Prostate gland (tissue), 2 donors: ENCODE measurements around the gene LCE7A. TPM values are rescaled to one million over a fixed set of nuclear protein-coding genes. Genes with fewer than 3 reads are reported as not detected.

Experiments used
- DNase-seq: peaks from one replicate; pipeline ENCODE4 v3.0.0-alpha.2; 2019; ENCODE audit warnings: low spot score
- H3K27ac ChIP-seq, 2 donors: fragments of 200-600 bp; sonication (generic); 2 replicates each; pipeline ENCODE4 v1.5.1; 2017 to 2019
- H3K27me3 ChIP-seq: fragments of 200-600 bp; sonication (generic); replicated peaks from 2 replicates; pipeline ENCODE4 v1.5.1; 2019; ENCODE audit not compliant: insufficient read depth
- H3K36me3 ChIP-seq, 2 donors: fragments of 200-600 bp; sonication (generic); 1 replicate in 1 of 2; 2 replicates in 1 of 2; pipeline versions ENCODE4 v1.5.1 to v1.8.1; 2017 to 2019
- H3K4me1 ChIP-seq: fragments of 200-600 bp; sonication (generic); replicated peaks from 2 replicates; pipeline ENCODE4 v1.5.1; 2019
- H3K4me3 ChIP-seq, 2 donors: fragments of 200-600 bp; sonication (generic); 2 replicates each; pipeline ENCODE4 v1.5.1; 2017 to 2019
- H3K9me3 ChIP-seq: fragments of 200-600 bp; sonication (generic); 2 replicates; pipeline ENCODE4 v1.5.1; 2017
- POLR2A ChIP-seq: fragments of 450-650 bp; IDR thresholded peaks from one replicate; pipeline ENCODE4 v1.6.1; 2016; ENCODE audit warnings: antibody characterized with exemption, mild to moderate bottlenecking
- POLR2AphosphoS5 ChIP-seq: sonication (generic); formaldehyde crosslinking; IDR thresholded peaks from one replicate; pipeline ENCODE4 v1.6.1; 2017; ENCODE audit warnings: antibody characterized with exemption
- WGBS: methylation state at CpG from one replicate; pipeline ENCODE4 v1.1.5; 2018; 5-methylcytosine and 5-hydroxymethylcytosine counted together
- intact Hi-C: fragments of 100-400 bp; cut with DNase I; formaldehyde crosslinking; loops from one replicate; pipeline ENCODE4 v1.14.2; 2022
- total RNA-seq, 2 donors: library from RNA; depleted of rRNA; stranded (reverse); fragments of >200 nt; gene quantifications; one replicate each; pipeline ENCODE4 v1.1.0, GENCODE V29; 2016
- TF ChIP-seq, protein P1 (sequence below), 4 experiments: fragments of 200-600 bp in 2 of 4; fragments of 450-650 bp in 2 of 4; sonication (generic) in 2 of 4; IDR thresholded peaks; 1 replicate in 3 of 4; 2 replicates in 1 of 4; pipeline ENCODE4 v1.5.1; 2016 to 2019; ENCODE audit warnings: antibody characterized with exemption in 4 of 4, mild to moderate bottlenecking in 2 of 4, moderate library complexity in 2 of 4

Gene LCE7A
- total RNA-seq, 2 donors from 2014 or later: not detected

DNA sequence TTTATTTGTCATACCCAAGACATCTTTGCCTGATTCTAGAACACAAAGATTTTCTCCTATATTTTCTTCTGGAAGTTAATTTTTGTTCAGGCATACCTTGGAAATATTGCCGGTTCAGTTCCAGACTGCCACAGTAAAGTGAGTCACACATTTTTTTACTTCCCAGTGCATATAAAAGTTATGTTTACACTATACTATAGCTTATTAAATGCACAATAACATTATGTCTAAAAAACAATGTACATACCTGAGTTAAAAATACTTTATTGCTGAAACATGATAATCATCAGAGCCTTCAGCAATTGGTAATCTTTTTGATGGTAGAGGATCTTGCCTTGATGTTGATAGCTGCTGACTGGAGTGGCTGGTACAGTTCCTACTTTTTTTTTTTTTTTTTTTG, 28.3 kb downstream of the LCE7A start:
- DNase-seq: no peak
- WGBS: 60% methylated on average over 1 of the region's 1 CpG
- H3K27ac ChIP-seq: no peak overlapping the region
- no peaks in the 10 kb centered on the region for H3K36me3 ChIP-seq
- no peaks in the 10 kb centered on the region for H3K9me3 ChIP-seq
- no peak overlapping the region for H3K4me3 ChIP-seq
- no peaks in the 10 kb centered on the region for H3K27me3 ChIP-seq
- intact Hi-C loops: no loop called here
- TF ChIP-seq, protein P1, sequence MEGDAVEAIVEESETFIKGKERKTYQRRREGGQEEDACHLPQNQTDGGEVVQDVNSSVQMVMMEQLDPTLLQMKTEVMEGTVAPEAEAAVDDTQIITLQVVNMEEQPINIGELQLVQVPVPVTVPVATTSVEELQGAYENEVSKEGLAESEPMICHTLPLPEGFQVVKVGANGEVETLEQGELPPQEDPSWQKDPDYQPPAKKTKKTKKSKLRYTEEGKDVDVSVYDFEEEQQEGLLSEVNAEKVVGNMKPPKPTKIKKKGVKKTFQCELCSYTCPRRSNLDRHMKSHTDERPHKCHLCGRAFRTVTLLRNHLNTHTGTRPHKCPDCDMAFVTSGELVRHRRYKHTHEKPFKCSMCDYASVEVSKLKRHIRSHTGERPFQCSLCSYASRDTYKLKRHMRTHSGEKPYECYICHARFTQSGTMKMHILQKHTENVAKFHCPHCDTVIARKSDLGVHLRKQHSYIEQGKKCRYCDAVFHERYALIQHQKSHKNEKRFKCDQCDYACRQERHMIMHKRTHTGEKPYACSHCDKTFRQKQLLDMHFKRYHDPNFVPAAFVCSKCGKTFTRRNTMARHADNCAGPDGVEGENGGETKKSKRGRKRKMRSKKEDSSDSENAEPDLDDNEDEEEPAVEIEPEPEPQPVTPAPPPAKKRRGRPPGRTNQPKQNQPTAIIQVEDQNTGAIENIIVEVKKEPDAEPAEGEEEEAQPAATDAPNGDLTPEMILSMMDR (IDR thresholded peaks at IDR 0.05): no peak
- TF ChIP-seq POLR2AphosphoS5: no peak
- no peak for TF ChIP-seq POLR2A
- no peaks in the 10 kb centered on the region for H3K4me1 ChIP-seq

DNA sequence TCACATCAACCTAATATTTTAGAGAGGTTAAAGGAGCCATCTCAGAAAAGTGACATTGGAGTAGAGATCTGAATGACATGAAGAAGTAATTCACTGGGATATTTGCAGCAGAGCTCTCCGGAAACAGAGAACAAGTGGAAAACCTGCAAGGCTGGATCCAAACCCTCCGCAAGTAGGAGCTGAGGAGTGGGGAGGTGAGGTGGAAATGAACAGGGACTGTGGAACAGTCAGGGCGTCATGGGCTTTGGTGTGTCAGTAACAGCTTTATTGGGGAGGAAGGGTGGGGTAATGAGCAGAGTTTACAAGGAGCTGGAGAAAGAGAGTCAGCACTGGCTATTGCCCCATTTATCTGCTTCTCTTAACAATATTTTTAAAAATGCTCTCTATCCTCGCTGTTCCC, 39.2 kb downstream of the LCE7A start:
- H3K9me3 ChIP-seq: no peaks in the 10 kb centered on the region
- intact Hi-C loops: no loop called here
- WGBS: 64% methylated on average over 4 of the region's 4 CpGs

DNA sequence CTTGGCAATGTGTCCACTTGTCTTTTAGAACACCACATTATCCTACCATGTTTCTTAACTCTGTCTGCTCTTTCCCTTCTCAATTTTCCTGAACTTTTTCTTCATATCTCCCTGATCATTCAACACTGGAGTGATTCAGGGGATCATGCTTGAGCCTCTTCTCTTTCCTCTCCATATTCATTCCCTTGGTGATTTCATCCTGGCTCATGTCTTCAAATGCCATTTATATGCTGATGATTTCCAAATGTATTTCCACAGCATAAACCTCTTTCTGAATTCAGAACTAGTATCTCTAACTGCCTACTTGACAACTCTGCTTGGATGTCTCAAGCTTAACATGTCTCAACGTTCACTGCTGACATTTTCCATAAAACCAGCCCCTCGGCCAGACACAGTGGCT, 40.1 kb downstream of the LCE7A start:
- TF ChIP-seq, protein P1 (IDR thresholded peaks at IDR 0.05): no peak
- TF ChIP-seq POLR2AphosphoS5: no peak
- TF ChIP-seq POLR2A: no peak
- no peaks in the 10 kb centered on the region for H3K36me3 ChIP-seq
- no peaks in the 10 kb centered on the region for H3K9me3 ChIP-seq
- intact Hi-C loops: no loop called here
- 60% methylated on average over 2 of the region's 2 CpGs for WGBS
- no peaks in the 10 kb centered on the region for H3K27me3 ChIP-seq
- H3K4me3 ChIP-seq: no peak overlapping the region
- H3K4me1 ChIP-seq: no peaks in the 10 kb centered on the region
- no peak overlapping the region for H3K27ac ChIP-seq
- DNase-seq: no peak

More for the DNA sequence above, 39.2 kb downstream of the LCE7A start:
- Histone ChIP-seq H3K27ac (no peak overlapping the region), H3K36me3 (no peaks in the 10 kb centered on the region), H3K4me3 (no peak overlapping the region), H3K27me3 (no peaks in the 10 kb centered on the region), H3K4me1 (no peaks in the 10 kb centered on the region)
- TF ChIP-seq POLR2AphosphoS5 (no peak), POLR2A (no peak)
- TF ChIP-seq, protein P1 (IDR thresholded peaks at IDR 0.05): no peak
- DNase-seq: no peak

DNA sequence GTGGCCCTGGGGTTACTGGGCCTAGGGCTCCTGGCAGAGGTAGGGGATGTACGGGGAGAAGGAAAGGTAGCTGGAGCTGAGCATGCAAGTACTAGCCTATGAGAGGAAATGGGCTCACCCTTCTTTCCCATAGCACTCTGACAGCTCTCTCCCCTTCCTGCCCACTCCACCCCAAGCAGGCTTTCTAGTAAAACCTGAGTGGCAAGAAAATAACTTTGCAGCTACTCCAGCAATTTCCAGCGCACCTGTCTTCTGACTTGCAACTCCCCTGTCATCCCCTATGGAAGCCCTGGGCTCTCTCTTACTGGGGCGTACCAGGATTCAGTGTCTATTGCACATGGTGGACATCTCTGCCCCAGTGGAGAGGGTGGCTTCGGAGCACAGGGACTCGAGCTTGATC, 41.8 kb downstream of the LCE7A start:
- TF ChIP-seq POLR2AphosphoS5: no peak
- TF ChIP-seq POLR2A: no peak
- TF ChIP-seq, protein P1 (IDR thresholded peaks at IDR 0.05): no peak
- Histone ChIP-seq H3K27me3 (no peaks in the 10 kb centered on the region), H3K9me3 (no peaks in the 10 kb centered on the region), H3K4me3 (no peak overlapping the region), H3K36me3 (no peaks in the 10 kb centered on the region), H3K4me1 (no peaks in the 10 kb centered on the region), H3K27ac (no peak overlapping the region)
- 61% methylated on average over 5 of the region's 5 CpGs for WGBS
- intact Hi-C loops: no loop called here
- DNase-seq: no peak

DNA sequence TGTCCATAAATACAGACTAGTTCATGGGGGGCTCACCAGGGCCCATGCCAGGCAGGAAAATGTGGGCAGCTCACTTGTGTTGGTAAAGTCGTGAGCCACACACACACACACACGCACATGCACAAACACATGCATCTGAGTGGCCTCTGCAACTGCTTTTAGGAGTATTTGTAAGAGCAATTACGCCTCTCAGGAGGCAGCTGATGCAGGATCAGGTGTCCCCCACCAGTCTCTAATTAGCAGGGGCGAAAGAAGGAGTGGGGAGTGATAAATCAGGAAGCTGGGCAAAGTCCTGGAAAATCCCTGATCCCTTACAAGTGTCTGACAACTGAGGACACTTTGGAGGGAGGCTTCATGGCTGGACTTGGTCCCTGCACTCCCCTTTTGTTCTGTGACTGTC, 42.8 kb downstream of the LCE7A start:
- Histone ChIP-seq H3K9me3 (no peaks in the 10 kb centered on the region), H3K4me3 (no peak overlapping the region), H3K36me3 (no peaks in the 10 kb centered on the region), H3K4me1 (no peaks in the 10 kb centered on the region), H3K27ac (no peak overlapping the region), H3K27me3 (no peaks in the 10 kb centered on the region)
- TF ChIP-seq, protein P1 (IDR thresholded peaks at IDR 0.05): no peak
- TF ChIP-seq POLR2A (no peak), POLR2AphosphoS5 (no peak)
- intact Hi-C loops: no loop called here
- 80% methylated on average over 4 of the region's 4 CpGs for whole genome bisulfite sequencing
- no peak for DNase-seq
